Skin of body (tissue), 3 donors: ENCODE measurements around the gene TEFM. TPM values are rescaled to one million over a fixed set of nuclear protein-coding genes. Genes with fewer than 3 reads are reported as not detected.
"Not testable (repeated sequence)": the region's sequence is repeated elsewhere in the genome, so short reads cannot be mapped to it uniquely, and the experiment has no call there.

Experiments used
- DNase-seq: peaks from one replicate; lab custom pipeline; 2025; lab: John Stamatoyannopoulos, UW
- small RNA-seq: library from RNA; depleted of rRNA; stranded (forward); fragments of <200 nt; gene quantifications from one replicate; pipeline ENCODE3, GENCODE V24; 2014; ENCODE audit warnings: low replicate concordance
- total RNA-seq: library from RNA; depleted of rRNA; stranded (reverse); fragments of >200 nt; gene quantifications from one replicate; pipeline ENCODE4 v1.2.3, GENCODE V29; 2014

Gene TEFM
- total RNA-seq, 1 donor from 2014 or later: 11.7 TPM

DNA sequence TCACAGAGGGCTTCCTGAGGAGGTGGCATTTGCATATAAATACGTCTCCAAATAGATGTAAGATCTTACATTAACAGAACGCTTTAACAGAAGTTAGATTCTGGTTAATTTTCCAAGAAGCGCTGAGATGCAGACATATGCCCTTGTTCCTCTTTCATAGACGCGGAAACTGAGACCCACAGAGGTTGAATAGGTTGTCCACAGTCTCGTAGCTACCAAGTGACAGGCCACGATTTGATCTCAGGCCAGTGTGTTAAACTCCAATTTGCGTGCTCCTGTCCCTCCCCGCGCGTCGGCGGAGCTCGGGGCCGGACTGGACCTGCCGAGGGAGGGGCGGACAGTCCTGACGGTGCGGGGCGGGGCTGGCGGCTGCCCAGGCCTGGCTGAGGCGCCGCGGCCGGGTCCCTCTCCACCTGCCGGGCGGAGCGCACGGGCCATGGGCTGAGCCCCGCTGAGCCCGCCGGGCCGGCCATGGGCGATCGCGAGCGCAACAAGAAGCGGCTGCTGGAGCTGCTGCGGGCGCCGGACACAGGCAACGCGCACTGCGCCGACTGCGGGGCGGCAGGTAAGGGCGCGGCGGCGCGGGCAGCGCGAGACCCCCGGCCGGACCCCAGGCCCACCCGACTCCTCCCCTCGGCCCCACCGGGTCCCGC, 15.6 kb upstream of the TEFM start, which contains the start of gene ADAP2:
Gene ADAP2, plus strand, starts transcription at position 402 of the 653 bp plus-strand sequence. Its CDS starts 70 bp downstream, at position 472.
- DNase-seq: no peak

- DNase-seq: no peak
These were observed 14.9 kb upstream of the TEFM start for GRCh38 chr17:30920683-30921543.

GRCh38 chr17:30920282-30920681, 14.2 kb upstream of the TEFM start:
- DNase-seq: no peak

DNA sequence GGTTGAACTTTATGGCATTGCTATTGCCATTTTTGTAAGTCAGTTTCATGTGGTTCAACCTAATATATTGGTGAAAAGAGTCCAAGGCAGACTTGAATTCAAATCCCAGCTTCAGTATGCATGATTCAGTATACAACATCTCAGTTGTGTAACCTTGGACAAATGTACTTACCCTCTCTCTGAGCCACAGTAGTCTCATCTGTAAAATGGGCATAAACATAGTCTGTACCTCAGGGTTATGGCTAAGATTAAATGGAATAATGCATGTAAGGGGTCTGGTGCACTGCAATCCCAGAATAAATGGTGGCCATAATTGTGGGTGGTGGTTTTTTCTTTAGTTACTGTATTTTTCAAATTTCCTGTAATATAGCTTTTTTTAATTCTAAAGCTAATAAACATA, 11.0 kb upstream of the TEFM start:
- no peak for DNase-seq

DNA sequence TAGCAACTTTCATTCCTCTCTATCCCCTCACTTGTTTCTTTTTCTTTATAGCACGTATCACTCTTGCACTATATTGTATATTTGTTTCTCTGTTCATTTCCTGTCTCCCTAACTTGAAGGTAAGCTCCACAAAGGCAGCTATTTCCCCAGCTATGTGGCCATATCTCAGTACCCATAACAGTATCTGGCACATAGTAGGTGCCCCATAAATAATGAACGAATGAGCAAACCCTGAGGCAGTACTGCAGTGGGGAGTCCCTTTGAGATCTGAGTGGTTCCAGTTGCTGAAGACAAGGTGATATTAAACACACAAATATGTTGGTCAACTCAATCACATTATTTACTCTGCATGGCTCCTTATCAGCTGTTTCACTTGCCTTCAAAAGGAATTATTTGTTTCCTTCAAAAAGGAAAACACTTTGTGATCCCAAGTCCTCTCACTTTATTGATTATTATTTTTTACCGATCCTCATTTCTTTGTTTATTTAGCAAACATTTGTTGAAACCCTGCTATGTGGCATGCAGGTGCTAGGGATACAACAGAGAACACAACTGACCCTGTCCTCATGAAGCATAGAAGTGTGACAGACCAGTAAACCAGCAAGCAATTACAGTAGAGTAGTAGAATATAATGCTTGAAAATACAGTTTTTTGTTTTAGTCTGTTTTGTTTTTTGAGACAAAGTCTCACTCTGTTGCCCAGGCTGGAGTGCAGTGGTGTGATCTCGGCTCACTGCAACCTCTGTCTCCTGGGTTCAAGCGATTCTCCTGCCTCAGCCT, 10.0 kb upstream of the TEFM start:
- no peak for DNase-seq

DNA sequence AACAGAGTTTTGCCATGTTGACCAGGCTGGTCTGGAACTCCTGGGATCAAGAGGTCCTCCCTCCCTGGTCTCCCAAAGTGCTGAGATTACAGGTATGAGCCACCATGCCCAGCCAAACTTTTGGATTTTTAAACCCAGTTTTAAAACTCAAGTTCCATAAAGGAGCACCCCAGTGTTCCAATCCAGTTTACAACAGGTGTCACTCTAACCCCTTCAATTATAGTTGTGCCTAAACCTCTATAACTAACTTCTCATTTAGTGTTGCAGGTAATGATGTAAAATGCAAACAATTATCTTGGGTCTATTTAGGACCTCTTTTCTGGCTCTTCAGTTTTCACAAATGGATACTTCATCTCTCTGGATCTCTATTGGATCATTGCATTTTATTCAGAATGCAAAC, 7.9 kb upstream of the TEFM start:
- no peak for DNase-seq

DNA sequence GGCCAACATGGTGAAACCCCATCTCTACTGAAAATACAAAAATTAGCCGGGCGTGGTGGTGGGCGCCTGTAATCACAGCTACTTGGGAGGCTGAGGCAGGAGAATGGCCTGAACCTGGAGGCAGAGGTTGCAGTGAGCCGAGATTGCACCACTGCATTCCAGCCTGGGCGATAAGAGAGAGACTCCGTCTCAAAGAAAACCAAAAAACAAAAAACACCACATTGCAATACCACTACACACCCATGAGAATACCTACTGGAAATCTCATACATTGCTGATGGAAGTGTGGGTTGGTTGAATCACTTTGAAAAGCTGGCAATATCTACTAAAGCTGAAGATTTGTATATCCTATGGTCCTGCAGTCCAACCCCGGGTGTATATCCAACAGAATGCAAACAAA, 4.1 kb upstream of the TEFM start:
- DNase-seq: not testable (repeated sequence)

DNA sequence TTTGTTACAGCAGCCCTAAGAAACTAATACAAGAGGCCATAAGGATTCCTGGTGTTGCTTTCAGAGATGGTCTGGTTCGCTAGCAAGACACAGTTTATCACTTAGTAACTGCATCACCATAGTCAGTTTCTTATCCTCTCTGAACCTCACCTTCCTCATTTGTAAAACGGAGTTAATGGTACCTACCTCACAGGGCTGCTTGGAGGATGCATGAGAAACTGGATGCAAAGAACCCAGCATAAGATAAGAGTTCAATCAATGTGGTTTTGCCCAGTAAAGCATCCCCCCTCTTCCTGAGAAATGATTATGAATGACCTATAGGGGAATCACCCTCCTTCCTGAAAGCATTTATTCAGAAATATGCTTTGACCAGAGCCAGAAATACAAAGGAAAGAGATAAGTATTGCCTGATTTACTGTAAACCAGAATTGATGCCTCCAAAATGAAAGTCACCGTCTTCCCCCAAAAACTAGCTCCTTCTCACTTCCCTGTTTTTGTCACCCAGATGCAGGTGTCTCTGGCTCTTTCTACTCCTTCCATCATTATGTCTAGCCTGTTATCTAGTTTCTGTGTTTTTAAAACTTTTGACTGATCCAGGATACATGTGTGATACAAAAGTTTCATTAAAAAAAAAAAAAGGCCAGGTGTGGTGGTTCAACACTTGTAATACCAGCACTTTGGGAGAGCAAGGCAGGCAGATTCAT, 2.8 kb upstream of the TEFM start:
- DNase-seq: no peak

DNA sequence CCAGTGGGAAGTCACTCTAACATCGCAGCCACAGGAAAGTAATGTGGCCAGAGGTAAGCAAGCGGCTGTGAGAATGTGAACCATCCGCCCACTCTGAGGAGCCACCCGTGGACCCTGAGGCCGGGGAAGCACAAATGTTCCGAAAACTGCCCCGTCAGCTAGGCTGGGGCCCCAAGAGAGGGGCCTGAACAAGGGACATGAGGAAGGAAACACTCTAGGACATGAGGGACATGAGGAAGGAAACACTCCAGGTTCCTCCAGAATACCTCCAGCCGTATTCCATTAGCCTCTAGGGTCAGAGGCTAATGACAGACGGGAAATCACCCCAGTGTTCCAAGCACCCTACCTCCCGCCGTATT, 317 bp downstream of the TEFM start:
- DNase-seq: no peak

- no peak for DNase-seq
These were observed 8.7 kb downstream of the TEFM start for GRCh38 chr17:30897311-30897710.

DNA sequence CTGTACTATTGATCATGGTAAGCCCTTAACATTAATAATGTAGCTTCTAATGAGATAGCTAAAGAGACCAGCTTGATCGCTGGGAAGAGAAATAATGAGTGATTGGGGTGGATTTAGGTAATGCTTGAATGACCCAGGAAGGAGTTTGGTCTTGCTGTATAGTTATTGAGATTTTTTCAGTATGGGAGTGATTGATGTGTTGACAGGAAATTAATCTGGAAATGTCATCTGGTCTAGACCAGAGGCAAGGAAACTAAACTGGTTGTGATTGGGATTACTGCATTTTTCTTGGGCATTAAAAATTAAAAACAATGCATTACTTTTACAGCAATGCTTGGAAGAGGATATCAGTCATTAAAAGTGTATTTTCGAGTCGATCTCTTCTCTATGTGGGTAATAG, 11.8 kb downstream of the TEFM start:
- no peak for DNase-seq

GRCh38 chr17:30886187-30886586, 19.9 kb downstream of the TEFM start:
- DNase-seq: no peak

- no peak for DNase-seq
These were observed 37.0 kb downstream of the TEFM start for GRCh38 chr17:30869005-30869404.

- DNase-seq: no peak
These were observed 41.4 kb downstream of the TEFM start for GRCh38 chr17:30864636-30865035.

GRCh38 chr17:30858556-30859250, 47.3 kb downstream of the TEFM start:
- no peak for DNase-seq

GRCh38 chr17:30854146-30854545, 51.9 kb downstream of the TEFM start:
- DNase-seq: no peak

Small RNA genes within 50 kb of the gene (small RNA-seq; reads per million reads assigned to genes)
- gene RNU6-298P: not detected

Other genes starting within 250 kb of the TEFM start
- 15.7 TPM for gene CRLF3, start 81.5 kb downstream of the TEFM start, total RNA-seq
- 5.1 TPM for gene ATAD5, start 74.3 kb downstream of the TEFM start, total RNA-seq
- gene ADAP2, start 15.7 kb upstream of the TEFM start, total RNA-seq: 10.1 TPM
- 10.6 TPM for gene RNF135, start 64.8 kb upstream of the TEFM start, total RNA-seq
- gene NF1, start 188.7 kb upstream of the TEFM start, total RNA-seq: 70.9 TPM